ENCODE measurements around the gene PIEZO1.

Gene PIEZO1

GRCh38 chr16:88732961-88733294, 52.1 kb downstream of the PIEZO1 start:
- DNase-seq: no peak

DNA sequence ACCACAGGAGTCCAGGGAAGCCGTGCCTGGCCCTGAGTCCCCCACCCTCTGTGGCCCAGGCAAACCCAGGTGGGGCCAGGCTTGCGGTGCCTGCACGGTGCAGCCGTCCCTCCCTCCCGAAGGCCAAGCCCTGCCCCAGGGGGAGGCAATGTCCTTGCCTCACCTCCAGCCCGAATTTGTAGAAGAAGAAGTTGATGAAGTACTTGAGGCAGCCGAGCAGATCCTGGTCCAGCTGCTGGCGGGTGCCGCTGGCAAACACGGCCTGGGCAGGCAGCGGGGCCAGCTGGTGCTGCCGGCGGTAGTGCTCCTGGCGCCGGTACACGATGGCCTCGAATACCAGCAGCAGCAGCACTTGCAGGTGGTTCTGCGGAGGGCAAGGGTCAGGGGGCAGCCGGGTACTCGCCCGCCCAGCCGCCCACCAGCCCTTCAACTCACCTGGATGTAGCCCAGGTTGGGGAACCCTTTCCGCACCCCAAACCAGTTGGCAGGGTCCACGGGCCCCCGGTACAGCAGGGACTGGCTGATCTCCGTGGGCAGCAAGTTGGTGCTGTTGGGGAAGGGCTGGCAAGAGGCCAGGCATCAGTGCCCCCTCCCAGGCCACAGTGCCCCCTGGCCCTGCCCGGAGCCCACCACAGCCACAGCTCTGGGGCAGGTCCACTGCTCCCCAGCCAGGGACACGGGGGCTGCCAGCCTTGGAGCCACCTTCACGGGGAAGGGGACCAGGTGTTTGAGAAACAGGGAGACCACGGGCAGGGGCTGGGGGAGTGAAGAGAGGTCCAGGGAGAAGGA, 52.7 kb downstream of the PIEZO1 start:
- DNase-seq: no peak

- no peak for DNase-seq
Observed at GRCh38 chr16:88731699-88732098, 53.3 kb downstream of the PIEZO1 start.

GRCh38 chr16:88730632-88731607, 54.1 kb downstream of the PIEZO1 start:
- DNase-seq: no peak

DNA sequence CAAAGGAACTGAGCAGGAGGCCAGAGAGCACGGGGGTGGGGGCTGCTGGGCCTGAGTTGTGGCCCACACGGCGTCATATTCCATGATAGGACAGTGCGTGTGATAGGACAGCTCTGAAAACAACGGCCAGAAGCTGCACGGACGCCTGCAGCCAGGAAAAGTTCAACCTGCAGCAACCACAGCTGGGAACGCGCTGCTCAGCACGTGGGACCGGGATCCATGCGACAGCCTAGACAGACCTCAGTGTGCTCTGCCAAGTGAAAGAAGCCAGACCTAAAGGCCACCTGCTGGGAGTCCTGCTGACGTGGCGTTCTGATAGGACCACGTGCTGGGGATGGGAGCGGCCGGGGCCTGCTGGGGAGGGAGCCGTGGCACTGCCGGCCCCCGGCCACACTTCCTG, 57.1 kb downstream of the PIEZO1 start:
- DNase-seq: no peak

GRCh38 chr16:88726981-88727380, 58.0 kb downstream of the PIEZO1 start:
- DNase-seq: no peak

- DNase-seq: no peak
Observed at GRCh38 chr16:88726408-88726749, 58.6 kb downstream of the PIEZO1 start.

- no peak for DNase-seq
Observed at GRCh38 chr16:88725609-88726407, 59.2 kb downstream of the PIEZO1 start.

GRCh38 chr16:88724855-88725555, 60.0 kb downstream of the PIEZO1 start:
- DNase-seq: no peak

DNA sequence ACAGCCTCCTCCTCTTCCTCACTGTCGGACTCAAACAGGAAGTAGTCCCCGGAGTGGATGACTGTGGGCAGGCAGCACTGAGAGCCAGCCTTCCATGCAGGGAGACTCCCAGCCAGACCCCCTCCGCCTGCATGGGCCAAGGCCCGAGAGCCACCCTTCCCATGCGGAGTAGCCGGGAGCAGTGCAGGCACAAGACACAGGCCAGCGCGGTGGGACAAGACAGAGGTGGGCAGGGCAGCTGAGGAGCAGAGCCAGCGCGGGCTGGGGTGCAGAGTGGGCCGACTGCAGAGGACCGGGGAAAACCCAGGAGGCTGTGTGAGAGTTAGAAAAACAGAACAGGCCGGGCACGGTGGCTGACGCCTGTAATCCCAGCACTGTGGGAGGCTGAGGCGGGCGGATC, 61.1 kb downstream of the PIEZO1 start:
- no peak for DNase-seq

GRCh38 chr16:88723507-88723887, 61.5 kb downstream of the PIEZO1 start:
- no peak for DNase-seq

- no peak for DNase-seq
Observed at GRCh38 chr16:88722784-88723506, 62.1 kb downstream of the PIEZO1 start.

DNA sequence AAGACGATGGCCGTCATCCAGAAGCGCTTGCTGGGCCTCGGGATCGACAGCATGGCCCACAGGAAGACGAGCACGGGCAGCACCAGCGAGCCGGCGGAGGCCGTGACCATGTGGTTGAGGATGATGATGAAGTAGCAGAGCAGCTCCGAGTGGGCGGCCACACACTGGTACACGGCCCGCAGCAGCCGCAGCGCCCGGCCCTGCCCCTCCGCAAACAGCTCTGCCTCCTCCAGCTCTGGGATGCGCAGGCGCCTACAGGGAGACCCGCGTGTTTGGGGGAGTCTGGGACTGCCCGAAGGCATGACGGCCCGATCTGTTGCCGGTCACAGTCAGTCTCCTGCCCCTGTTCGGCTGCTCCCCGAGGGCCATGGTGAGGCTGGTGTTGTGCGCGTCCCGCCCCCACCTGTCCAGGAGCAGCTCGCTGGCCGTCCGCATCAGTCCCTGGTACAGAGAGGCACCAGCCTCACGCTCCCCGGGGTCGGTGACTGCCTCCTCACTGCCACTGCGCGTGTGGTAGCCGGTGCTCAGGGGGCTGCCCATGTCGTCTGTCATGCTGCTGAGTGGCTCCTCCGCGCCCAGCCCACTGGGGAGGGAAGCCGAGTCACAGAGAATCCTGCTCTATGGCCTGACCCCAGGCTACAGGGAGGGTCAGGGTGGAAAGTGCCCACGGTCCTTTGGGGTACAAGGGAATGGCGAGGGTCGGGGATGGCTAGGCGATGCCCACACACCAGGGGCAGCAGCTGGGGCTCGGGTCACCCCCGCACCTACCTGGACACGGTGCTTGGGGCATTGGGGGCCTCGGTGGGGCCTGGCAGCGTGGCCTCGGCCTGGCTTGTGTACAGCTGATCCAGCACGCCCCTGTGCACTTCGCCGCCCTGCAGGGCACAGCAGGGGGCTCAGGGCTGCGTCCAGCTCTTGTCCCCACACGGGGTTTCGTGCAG, 62.9 kb downstream of the PIEZO1 start:
- DNase-seq: no peak

- DNase-seq: no peak
Observed at GRCh38 chr16:88721236-88721635, 63.8 kb downstream of the PIEZO1 start.

DNA sequence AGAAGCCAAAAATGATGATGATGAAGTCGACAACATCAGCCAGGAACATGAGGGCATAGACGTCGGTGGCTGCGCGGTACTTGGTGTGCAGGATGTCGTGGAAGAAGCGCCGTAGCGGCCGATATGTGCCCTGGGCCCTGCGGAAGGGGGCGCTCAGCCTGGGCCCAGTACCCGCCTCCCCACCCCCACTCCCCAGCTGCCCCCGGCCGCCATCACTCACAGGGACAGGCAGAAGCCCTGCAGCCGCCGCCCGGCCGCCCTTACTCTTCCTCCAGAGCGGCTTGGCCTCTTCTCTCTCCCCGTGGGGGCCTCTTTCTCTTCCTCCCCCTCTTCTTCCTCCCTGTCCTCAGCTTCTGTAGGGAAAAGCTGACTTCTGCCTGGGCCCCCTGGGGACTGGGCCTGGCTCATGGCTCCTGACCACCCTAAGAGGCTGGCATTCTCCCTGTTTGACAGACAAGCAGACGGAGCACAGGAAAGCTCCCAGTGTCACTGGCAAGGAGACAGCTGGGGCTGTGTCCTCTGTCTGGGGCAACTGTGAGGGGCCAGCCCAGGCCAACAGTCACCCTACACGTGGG, 64.5 kb downstream of the PIEZO1 start:
- DNase-seq: no peak

- DNase-seq: no peak
Observed at GRCh38 chr16:88719933-88720296, 65.1 kb downstream of the PIEZO1 start.

DNA sequence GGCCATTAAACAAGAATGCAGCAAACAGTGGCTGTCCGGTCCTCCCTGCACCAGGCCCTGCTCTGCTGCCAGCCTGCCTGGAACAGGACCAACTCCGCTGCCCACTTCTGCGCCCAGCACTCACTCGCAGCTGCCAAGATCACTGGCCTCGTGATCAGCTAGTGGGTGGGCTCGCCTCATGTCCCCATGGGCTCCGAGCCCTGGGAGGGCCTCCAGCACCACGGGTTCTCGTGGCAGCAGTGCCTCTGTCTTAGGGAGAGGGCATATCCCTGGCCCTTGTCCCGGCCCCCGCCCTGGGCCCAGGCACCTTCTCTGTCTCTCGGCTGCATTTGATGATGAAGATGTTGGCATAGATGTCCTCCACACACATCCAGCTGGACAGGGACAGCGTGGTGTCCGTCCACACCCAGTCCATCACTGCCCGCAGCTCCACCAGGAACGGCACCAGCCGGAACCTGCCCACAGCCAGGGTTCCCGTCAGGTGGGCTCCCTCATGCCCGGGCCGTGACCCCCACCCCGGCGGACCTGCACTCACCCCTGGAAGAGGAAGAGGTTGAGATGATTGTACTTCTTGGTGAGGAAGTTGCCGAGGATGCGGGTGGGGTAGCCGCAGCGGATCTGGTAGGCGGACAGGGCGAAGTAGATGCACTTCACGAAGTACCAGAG, 65.6 kb downstream of the PIEZO1 start:
- no peak for DNase-seq

DNA sequence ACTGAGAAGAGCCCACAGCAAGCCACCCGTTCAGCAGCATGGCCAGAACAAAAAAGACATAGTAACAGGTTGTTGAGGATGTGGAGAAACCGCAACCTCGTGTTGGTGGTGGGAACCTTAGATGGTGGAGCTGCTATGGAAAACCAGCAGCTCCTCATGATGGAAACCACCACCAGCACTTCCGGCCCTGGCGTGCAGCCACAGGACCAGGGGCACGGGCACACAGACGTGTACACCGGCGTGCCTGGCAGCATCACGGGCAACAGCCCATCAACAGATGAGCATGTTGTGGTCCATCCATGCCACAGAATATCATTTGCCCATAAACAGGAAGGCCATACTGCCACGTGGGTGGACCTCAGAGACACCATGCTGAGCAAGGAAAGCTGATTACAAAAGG, 66.8 kb downstream of the PIEZO1 start:
- no peak for DNase-seq

DNA sequence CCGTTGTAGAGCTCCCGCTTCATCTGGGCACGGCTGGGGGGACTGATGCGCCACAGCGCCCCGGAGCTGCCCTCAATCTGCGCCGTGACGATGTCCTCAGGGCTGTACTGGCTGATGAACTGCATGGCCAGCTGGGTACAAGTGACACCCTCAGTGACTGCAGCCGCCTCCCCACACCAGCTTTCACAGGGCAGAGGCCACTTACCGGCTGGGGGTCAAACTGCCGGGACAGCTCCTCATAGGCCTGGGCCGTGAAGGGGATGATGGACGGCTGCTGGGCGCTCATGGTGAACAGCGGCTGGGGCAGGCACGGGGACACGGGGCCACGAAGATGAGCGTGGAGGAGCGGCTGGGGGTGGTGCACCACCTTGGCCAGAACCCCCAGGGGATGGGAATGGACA, 68.4 kb downstream of the PIEZO1 start:
- DNase-seq: no peak

- DNase-seq: no peak
Observed at GRCh38 chr16:88716201-88716600, 68.8 kb downstream of the PIEZO1 start.
